Measurements from ENCODE around the gene FBXL5. TPM values are rescaled to one million over a fixed set of nuclear protein-coding genes. Genes with fewer than 3 reads are reported as not detected.
"Not testable (repeated sequence)": the region's sequence is repeated elsewhere in the genome, so short reads cannot be mapped to it uniquely, and the experiment has no call there.

FBXL5 gene
- total RNA-seq, 1 donor from 2014 or later = 105 TPM

DNA sequence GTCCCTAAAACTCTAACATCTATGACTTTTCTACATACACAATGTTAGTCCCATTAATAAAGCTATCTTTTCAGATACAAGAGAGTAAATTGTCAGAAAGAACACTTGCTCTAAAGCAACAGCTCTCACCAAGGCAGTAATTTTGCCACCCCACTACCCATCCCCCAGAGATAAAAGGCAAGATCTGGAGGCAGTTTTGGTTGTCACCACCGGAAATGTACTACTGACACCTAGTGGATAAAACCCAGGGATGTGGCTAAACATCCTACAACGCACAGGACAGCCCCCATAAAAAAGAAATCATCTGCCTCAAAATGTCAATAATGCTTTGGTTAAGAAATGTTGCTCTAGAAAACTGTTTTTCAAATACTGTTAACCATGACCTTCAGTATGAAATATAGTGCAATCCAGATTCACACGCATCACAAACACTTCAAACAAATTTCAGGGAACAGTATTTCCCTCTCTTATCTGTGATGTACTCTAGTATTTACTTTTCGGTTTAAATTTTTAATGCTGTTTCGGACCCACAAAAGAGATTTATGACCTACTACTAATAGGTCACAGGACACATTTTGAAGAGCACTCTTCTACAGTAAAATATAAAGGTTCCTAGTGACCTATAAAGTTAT, 5.1 kb downstream of the FBXL5 start:
- DNase-seq (ENCODE audit: low read depth) = peak; percentile 64

DNA sequence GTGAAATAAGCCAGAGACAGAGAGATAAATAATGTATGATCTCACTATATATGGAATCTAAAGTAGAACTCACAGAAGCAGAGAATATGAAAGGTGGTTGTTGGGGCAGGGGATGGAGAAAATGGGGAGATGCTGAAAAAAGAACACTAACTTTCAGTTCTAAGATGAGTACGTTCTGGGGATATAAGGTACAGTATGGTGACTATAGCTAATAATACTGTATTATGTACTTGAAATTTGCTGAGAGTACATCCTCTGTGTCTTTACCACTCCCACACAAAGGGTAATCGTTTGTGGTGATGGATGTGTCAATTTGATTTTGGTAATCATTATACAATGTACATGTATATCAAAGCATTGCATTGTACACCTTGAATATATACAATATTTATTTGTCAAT, 6.6 kb downstream of the FBXL5 start:
- DNase-seq (ENCODE audit: low read depth) = no peak

DNA sequence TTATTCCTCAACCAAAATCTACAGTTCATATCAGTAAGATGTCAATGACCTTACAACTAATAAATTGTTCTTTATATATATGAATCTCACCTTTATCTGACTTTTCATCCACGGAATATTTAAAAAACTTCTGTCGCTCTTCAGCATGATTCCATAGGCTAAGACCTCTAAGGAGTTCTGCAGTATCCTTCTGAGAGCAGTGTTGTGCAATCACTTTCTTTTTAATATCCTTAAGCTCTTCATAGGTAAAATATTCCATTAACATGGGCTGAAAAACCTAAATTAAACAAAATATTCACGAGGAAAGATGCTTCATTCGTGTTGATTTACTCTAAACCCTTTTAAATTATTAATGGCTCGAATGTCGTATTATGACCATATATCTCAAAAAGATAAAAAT, 16.7 kb downstream of the FBXL5 start:
- no peak for DNase-seq (ENCODE audit: low read depth)

DNA sequence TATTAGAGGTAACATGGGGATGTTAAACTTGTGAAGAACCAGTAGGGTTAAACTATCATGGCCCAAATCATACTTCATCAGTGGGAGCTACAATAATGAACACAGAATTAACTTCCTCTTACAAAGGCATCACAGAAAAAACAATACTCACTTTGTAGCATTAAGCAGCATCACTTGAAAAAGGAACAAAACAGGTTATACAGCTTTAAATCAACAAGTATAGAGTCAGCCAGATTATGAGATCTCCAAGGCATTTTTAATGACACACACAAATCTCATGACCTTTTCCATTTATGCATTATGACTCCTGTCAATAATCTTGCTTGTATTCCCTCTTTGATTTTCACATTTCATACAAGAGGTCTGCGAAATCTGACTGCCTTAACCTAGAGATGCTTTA, 18.3 kb downstream of the FBXL5 start:
- DNase-seq (ENCODE audit: low read depth) = no peak

DNA sequence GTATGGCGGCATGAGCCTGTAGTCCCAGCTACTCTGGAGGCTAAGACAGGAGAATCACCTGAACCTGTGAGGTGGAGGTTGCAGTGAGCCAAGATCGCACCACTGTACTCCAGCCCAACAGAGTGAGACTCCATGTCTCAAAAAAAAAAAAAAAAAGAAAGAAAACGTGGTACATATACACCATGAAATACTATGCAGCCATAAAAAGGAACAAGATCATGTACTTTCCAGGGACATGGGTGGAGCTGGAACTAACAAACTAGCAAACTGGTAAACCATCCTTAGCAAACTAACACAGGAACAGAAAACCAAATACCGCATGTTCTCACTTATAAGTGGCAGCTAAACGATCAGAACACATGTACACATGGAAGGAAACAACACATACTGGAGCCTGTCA, 37.8 kb downstream of the FBXL5 start:
- not testable (repeated sequence) for DNase-seq (ENCODE audit: low read depth)

DNA sequence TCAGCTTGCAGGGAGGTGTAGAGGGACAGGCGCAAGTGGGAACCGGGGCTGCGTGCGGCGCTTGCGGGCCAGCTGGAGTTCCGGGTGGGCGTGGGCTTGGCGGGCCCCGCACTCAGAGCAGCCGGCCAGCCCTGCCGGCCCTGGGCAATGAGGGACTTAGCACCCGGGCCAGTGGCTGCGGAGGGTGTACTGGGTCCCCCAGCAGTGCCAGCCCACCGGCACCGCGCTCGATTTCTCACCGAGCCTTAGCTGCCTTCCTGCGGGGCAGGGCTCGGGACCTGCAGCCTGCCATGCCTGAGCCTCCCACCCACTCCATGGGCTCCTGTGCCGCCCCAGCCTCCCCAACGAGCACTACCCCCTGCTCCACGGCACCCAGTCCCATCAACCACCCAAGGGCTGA, 40.3 kb downstream of the FBXL5 start:
- not testable (repeated sequence) for DNase-seq (ENCODE audit: low read depth)

DNA sequence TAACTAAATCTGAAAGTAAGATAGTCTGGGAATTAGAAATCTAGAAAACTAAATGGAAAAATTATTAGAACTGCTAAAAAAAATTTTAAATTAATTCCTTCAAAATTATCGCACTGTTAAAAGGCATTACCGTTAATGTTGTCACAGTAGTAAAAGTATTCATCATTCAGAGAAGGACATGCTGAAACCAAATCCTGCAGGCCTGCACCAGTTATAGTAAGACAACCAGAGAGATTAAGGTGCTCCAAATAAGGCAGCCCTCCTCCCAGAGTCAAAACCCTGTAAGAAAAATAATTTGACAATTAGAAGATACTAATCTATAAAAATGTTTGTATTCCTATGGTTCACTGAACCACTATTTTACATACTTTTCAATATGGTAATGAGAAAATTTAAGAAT, 43.0 kb downstream of the FBXL5 start:
- no peak for DNase-seq (ENCODE audit: low read depth)

DNA sequence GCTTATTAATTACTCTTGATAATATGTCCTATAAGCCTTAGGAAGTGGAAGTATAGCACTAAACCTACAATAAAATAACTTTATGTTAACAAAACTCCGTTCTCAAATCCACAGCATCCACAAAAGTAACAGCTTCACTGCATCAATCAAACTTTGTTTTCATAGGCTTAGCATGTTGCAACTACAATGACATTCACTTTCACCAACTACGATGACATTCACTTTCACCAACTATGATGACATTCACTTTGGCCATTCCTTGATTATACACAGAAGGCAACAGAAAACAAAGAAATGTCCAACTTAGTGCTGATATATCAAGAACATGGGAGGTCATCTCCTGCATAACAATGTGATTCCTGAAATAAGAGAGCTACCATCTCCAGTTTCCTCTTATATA, 44.3 kb downstream of the FBXL5 start:
- DNase-seq (ENCODE audit: low read depth) = no peak

DNA sequence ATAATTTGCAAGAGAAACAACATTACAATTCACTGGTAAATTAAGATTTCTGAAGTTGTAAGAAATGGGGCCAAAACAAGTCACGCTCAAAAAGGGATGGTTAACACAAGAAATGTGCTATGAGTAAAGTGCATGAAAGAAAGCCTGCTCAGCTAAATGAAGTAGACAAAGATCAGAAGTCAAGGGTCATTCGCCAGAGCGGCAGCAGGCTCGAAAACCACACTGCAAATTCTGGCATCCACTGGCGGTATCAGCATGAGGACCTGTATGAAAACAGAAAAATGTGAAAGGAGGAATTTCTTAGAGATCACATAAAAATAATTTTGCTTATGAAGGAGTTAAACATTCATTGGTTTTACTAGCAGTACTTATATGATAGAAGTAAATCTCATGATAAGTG, 49.6 kb downstream of the FBXL5 start:
- DNase-seq (ENCODE audit: low read depth) = no peak

DNA sequence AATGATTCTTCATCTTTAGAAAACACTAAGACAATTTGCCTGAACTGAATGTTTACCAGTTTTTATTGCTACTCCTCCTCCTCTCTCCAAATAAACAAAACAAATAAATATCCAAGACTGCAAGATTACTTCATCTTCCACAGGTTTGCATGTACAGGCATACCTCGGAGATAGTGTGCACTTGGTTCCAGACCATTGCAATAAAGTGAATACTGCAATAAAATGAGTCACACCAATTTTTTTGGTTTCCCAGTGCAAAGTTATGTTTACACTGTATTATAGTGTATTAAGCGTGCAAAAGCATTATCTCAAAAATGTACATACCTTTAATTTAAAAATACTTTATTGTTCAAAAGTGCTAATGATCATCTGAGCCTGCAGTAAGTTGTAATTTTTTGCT, 53.3 kb downstream of the FBXL5 start:
- no peak for DNase-seq (ENCODE audit: low read depth)

DNA sequence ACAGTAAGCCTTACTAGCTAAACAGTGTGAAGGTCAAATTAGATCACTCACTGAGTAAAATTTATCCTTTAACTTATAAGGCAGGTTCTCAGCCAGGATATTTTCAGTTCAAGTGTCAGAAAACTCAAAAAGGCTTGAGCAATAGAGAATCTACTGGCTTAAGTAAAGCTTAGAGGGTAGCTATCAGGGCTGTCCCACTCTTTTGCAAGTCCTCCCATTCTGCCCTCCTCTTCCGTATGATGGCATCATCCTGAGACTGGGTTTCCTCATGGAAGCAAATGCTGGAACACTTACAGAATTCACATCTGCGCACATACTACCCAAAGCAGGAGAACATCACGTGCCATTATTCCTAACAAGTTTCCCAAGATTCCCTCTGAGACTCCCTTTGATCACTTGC, 55.0 kb downstream of the FBXL5 start:
- no peak for DNase-seq (ENCODE audit: low read depth)

DNA sequence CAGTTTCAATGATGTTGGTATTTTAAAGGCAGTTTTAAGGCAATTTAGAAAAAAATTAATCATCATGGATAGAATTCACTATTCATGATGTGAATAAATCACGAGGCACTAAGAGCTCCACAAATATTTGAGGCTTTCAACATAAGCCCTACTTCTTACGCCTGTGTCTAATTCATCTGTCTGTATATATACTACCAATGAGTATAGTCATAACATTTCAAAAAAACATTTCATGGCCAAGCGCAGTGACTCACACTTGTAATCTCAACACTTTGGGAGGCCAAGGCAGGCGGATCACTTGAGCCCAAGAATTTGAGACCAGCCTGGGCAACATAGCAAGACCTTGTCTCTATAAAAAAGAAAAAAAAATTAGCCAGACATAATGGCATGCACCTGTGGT, 56.5 kb downstream of the FBXL5 start:
- no peak for DNase-seq (ENCODE audit: low read depth)

DNA sequence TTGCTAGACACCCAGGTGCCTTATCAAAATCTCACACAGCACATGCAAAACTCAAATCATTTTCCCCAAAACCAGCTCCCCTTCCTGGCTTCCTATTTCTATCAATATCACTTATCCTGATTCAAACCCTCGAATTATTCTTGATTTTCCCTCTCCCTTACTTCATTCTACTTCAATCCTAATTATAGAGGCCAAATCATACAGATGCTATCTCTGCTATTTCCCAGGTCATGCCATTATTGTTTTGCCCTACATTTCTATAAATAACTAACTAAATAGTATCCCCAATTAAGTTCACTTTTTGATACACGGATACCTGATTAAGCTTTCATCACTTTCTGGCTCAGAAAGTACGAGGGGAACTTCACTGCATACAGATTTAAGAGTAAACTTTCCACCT, 62.4 kb downstream of the FBXL5 start:
- DNase-seq (ENCODE audit: low read depth) = no peak

DNA sequence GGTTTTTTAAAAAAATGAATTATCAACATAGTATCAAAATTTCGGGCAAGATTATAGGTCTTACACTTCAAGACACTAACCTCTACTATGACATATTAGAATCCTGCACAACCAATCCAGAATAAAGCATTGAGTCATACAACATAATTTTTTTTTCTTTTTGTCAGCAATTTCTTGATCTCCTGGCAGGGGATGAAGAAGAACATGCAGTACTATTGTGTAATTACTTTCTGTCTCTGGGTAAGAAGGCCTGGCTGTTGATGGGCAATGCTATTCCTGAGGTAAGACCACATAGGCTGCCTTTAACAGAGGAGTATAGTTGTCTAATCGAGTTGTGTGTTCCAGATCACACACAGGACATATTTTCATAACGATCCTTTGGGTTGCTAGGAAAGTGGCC, 67.5 kb downstream of the FBXL5 start:
- peak; percentile 30 for DNase-seq (ENCODE audit: low read depth)

DNA sequence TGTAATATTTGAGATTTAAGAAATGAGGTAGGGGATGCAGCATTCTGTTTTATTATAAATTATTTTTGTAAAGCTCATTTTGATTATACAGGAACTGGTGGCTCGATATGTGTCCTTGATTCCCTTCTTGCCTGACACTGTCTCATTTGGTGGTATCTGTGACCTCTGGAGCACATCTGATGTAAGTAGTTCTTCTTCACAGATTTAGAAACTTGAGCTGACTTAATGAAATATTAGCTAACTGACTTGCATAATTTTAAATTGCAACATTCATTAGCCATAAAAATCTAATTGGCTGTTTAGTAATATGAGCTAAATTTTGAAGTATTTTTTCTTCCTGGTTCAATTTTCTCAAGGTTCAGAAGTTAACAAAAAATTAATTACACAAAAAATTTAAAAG, 69.1 kb downstream of the FBXL5 start:
- peak; percentile 38 for DNase-seq (ENCODE audit: low read depth)

DNA sequence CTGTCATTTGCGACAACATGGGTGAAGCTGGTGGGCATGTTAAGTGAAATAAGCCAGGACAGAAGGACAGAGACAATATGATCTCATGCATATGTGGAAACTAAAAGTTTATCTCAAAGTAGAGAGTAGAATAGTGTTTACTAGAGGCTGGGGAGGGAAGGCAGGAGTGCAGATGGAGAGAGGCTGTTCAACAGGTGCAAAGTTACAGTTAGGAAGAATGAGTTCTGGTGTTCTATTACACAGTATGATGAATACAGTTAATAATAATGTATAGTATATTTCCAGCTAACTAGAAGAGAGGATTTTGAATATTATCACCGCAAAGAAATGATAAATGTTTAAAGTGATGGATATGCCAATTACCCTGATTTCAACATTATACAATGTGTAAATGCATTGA, 69.8 kb downstream of the FBXL5 start:
- DNase-seq (ENCODE audit: low read depth) = no peak

DNA sequence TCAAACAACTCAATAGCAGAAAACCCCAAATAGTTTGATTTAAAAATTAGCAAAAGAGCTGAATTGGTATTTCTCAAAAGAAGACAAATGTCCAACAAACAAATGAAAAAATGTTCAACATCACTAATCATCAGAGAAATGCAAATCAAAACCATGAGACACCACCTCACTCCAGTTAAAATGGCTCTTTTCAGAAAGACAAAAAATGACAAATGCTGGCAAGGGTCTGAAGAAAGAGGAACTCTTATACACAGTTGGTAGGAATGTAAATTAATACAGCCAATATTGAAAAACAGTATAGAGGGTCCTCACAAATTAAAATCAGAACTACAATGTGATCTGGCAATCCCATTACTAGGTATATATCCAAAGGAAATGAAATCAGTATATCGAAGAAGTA, 70.4 kb downstream of the FBXL5 start:
- DNase-seq (ENCODE audit: low read depth) = no peak

DNA sequence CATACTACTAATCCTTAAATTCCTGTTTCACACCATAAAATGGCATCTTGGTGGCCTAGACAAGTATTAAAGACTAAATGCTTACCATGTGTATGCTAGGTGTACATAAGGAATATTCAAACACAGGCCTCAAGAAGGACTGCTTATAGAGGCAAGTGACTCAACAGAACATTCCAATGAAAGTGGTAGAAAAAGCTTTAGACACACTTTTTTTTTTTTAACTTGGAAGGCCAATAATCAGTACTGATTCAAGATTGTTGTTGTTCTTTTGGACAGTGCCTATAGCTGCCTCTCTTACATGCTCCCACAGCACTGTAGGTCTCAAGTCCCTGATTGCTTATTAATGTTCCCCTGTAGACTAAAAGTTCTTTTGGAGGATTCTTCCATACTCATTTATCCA, 77.6 kb downstream of the FBXL5 start:
- peak; percentile 36 for DNase-seq (ENCODE audit: low read depth)

DNA sequence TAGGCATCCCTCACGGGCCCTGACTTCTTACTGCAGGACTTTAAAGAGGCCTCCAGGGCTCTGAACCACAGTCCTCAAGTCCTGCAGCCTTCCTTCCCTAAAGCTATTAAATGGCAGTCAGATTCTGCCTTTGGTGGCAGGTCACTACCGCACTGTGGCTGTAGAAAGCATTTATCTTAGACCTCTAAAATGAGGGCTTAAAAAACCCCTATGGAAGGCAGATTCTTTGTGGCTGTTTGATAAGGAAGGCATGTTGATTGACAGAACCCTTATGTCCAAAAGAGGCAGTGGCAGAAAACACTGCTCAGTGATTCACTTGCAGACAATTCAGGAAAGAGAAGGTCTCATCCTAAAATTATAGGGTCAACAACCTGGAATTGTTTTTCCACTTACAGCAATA, 79.2 kb downstream of the FBXL5 start:
- no peak for DNase-seq (ENCODE audit: low read depth)

DNA sequence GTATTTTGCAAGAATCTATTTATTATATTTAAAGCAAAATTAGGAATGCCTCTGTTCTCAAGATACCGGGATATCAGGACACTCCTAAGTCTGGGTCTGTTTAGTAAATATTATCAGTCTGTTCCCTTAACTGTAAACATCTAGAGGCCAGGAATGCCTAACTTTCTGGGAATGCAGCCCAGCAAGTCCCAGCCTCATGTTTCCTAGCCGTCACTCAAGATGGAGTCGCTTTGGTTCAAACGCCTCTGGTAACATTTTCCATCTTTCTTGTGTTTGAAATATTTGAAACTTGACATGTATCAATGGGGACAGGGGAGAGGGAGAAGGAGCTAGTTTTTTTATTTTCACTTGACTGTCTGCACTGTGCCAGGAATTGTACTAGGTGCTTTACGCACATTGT, 85.4 kb downstream of the FBXL5 start:
- no peak for DNase-seq (ENCODE audit: low read depth)

DNA sequence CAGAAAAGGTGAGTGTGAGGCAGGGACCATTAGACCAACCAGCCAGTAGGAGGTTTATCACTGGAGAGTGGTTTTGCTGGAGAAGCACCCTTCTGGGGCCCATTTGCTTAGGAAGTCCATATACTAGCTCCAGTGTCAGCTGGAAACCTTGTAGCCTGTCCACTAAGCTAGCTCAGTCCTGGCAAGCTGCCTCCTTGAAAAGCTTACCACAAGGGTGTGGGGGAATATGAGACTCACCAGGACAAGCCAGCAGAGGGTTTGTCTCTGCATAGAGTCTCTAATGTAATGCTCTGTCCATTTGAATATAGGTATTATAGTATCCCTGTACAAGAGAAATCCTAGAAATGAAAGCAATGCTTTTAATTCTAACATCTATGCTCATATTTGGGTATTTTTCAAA, 86.3 kb downstream of the FBXL5 start:
- no peak for DNase-seq (ENCODE audit: low read depth)

DNA sequence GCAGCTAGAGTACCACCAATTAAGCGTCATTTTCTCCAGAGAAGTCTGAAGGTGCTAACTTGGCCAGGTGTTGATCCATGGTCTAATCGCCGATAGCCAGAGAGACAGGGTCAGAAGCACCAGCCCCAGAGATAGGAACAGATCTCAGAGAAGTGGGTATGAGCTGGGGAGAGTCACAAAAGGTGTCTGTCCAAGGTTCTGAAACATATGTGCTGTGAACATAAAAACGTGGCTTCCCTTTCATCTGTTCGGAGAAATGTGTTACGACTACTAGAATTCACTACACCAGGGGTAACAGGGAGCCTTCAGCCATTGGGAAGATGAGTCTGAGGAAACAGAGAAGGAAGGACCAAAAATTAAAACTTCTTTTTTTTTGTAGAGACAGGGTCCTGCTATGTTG, 91.3 kb downstream of the FBXL5 start:
- DNase-seq (ENCODE audit: low read depth) = no peak

DNA sequence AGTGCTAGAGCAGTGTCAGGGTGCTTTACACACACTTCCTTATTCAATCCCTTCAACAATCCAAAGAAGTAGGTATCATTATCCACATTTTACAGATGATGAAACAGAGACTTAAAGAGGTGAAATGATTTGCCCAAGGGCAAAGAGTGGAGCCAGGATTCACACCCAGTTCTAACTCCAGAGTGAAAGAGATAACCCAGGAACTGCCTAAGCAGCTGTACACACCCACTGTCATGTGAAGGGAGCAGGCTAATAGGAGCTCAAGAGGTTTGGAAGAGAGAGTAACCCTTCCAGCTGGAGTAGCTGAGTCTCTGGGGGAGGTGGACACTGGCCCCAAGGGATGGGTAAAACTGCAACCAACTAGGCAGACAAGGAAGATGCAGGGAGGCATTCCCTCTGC, 92.5 kb downstream of the FBXL5 start:
- no peak for DNase-seq (ENCODE audit: low read depth)

DNA sequence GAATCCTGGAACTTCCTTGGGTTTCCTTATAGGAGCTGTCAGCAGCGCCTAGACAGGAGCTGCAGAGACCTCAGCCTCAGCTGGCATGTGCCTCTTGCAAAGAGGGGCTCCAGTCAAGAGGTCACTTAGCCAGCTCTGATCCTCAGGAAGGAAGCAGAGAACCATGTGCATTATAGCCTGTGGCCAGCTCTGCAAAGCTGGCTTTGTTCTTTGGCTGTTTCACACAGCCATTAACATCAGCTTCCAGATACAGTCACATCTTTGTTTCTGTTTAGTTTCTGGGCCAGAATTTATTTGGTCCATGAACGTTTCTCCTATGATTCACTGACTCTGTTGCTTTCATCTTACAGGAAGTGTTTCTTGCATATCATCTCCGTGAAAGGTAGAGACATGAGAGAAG, 93.0 kb downstream of the FBXL5 start:
- DNase-seq (ENCODE audit: low read depth) = no peak

DNA sequence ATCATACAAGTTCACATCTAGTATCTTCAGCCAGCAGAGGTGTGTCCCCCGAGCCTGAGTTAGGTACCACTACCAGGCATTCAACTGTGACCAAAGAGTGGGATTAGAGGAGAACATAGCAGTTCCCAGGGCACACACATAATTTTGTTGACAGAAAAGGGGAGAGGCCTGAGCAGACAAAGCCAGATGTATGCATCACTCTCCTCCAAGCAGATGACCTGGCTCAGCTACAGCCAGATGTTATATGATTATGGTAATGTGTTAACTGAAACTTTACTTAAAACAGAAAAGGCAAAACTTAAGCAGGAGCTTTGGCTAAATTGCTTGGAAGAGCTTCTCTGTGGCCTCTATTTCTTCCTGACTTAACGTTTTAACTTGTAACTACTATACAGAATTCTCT, 96.6 kb downstream of the FBXL5 start:
- no peak for DNase-seq (ENCODE audit: low read depth)
